HEK293 (cell line): ENCODE data around the gene MECR.

Source experiments
- CTCF ChIA-PET: fragments of 350-600 bp; formaldehyde crosslinking; extraction: SDS; loops from one replicate; lab custom pipeline; 2021; ENCODE audit warnings: antibody characterized with exemption; lab: Yijun Ruan, JAX
- POLR2A ChIA-PET: fragments of 300-600 bp; formaldehyde crosslinking; extraction: SDS; loops from one replicate; lab custom pipeline; 2020; ENCODE audit warnings: antibody characterized with exemption, inconsistent platforms; lab: Yijun Ruan, JAX
- H3K27ac ChIP-seq: fragments of 200-500 bp; sonication (Bioruptor generic); 2 replicates; pipeline ENCODE4 v1.5.1; 2014; ENCODE audit warnings: low read depth, low read length, control low read depth, inconsistent platforms; ENCODE audit errors: extremely low read depth
- H3K36me3 ChIP-seq, 2 experiments: fragments of 200-500 bp in 1 of 2; sonication (Bioruptor generic) in 1 of 2; 1 replicate in 1 of 2; 2 replicates in 1 of 2; pipeline ENCODE4 v1.5.1; 2014 to 2017; ENCODE audit warnings: inconsistent platforms in 2 of 2, low read length in 2 of 2; ENCODE audit not compliant: control insufficient read depth in 2 of 2, insufficient read depth in 1 of 2
- H3K4me1 ChIP-seq: fragments of 200-500 bp; sonication (Bioruptor generic); 2 replicates; pipeline ENCODE4 v1.5.1; 2014; ENCODE audit warnings: mild to moderate bottlenecking, low read length, inconsistent platforms; ENCODE audit not compliant: control insufficient read depth, insufficient read depth
- H3K4me3 ChIP-seq: 2 replicates; pipeline ENCODE4 v1.5.1; 2011; ENCODE audit warnings: low read depth, mild to moderate bottlenecking, control low read depth, low read length, moderate library complexity
- H3K9me3 ChIP-seq: fragments of 200-500 bp; sonication (Bioruptor generic); 2 replicates; pipeline ENCODE4 v1.5.1; 2014; ENCODE audit warnings: low read depth, low read length, inconsistent platforms; ENCODE audit not compliant: control insufficient read depth, insufficient read depth
- CTCF ChIP-seq: fragments of 450-650 bp; formaldehyde crosslinking; IDR thresholded peaks from 2 replicates; pipeline ENCODE4 v1.5.1; 2016; ENCODE audit warnings: missing biosample characterization, missing genetic modification characterization
- ELK4 ChIP-seq: IDR thresholded peaks from 2 replicates; pipeline ENCODE4 v1.6.1; 2011; ENCODE audit warnings: mild to moderate bottlenecking, low read depth, low read length, borderline replicate concordance
- GLI4 ChIP-seq: fragments of 450-650 bp; formaldehyde crosslinking; IDR thresholded peaks from 2 replicates; pipeline ENCODE4 v1.5.1; 2016; ENCODE audit warnings: missing biosample characterization, missing genetic modification characterization
- KLF16 ChIP-seq: fragments of 450-650 bp; formaldehyde crosslinking; IDR thresholded peaks from 2 replicates; pipeline ENCODE4 v1.5.1; 2017; ENCODE audit warnings: missing biosample characterization, missing genetic modification characterization
- MYNN ChIP-seq: fragments of 450-650 bp; formaldehyde crosslinking; IDR thresholded peaks from 2 replicates; pipeline ENCODE4 v1.5.1; 2016; ENCODE audit warnings: missing biosample characterization, missing genetic modification characterization, borderline replicate concordance
- PATZ1 ChIP-seq: fragments of 450-650 bp; formaldehyde crosslinking; IDR thresholded peaks from 2 replicates; pipeline ENCODE4 v1.5.1; 2016; ENCODE audit warnings: missing biosample characterization, missing genetic modification characterization
- SP3 ChIP-seq: fragments of 450-650 bp; formaldehyde crosslinking; IDR thresholded peaks from 2 replicates; pipeline ENCODE4 v1.5.1; 2016; ENCODE audit warnings: missing biosample characterization, missing genetic modification characterization
- ZBTB8A ChIP-seq: fragments of 450-650 bp; formaldehyde crosslinking; IDR thresholded peaks from 2 replicates; pipeline ENCODE4 v1.5.1; 2016; ENCODE audit warnings: missing biosample characterization, missing genetic modification characterization
- ZNF140 ChIP-seq: fragments of 450-650 bp; formaldehyde crosslinking; IDR thresholded peaks from 2 replicates; pipeline ENCODE4 v1.5.1; 2016; ENCODE audit warnings: missing biosample characterization, missing genetic modification characterization
- ZNF18 ChIP-seq: fragments of 450-650 bp; formaldehyde crosslinking; IDR thresholded peaks from 2 replicates; pipeline ENCODE4 v1.5.1; 2016; ENCODE audit warnings: missing biosample characterization, missing genetic modification characterization
- ZNF23 ChIP-seq: fragments of 450-650 bp; formaldehyde crosslinking; IDR thresholded peaks from 2 replicates; pipeline ENCODE4 v1.5.1; 2016; ENCODE audit warnings: missing biosample characterization, missing genetic modification characterization, borderline replicate concordance
- ZNF341 ChIP-seq: fragments of 450-650 bp; formaldehyde crosslinking; IDR thresholded peaks from 2 replicates; pipeline ENCODE4; 2016; ENCODE audit warnings: low read depth, missing biosample characterization, missing genetic modification characterization
- ZNF391 ChIP-seq: fragments of 450-650 bp; formaldehyde crosslinking; IDR thresholded peaks from 2 replicates; pipeline ENCODE4 v1.5.1; 2016; ENCODE audit warnings: low read depth, missing biosample characterization, missing genetic modification characterization, borderline replicate concordance
- ZNF433 ChIP-seq: fragments of 450-650 bp; formaldehyde crosslinking; IDR thresholded peaks from 2 replicates; pipeline ENCODE4 v1.5.1; 2016; ENCODE audit warnings: missing biosample characterization, missing genetic modification characterization, low read depth
- ZNF530 ChIP-seq: fragments of 450-650 bp; formaldehyde crosslinking; IDR thresholded peaks from 2 replicates; pipeline ENCODE4 v1.5.1; 2016; ENCODE audit warnings: low read depth, missing biosample characterization, missing genetic modification characterization
- ZNF548 ChIP-seq: fragments of 450-650 bp; formaldehyde crosslinking; IDR thresholded peaks from 2 replicates; pipeline ENCODE4 v1.5.1; 2016; ENCODE audit warnings: missing biosample characterization, missing genetic modification characterization
- ZNF776 ChIP-seq: fragments of 450-650 bp; formaldehyde crosslinking; IDR thresholded peaks from 2 replicates; pipeline ENCODE4 v1.5.0; 2017; ENCODE audit warnings: missing biosample characterization, missing genetic modification characterization, borderline replicate concordance
- ZSCAN5A ChIP-seq: fragments of 450-650 bp; formaldehyde crosslinking; IDR thresholded peaks from 2 replicates; pipeline ENCODE4 v1.5.1; 2016; ENCODE audit warnings: missing biosample characterization, missing genetic modification characterization

MECR gene

GRCh38 chr1:29227511-29227910 is 3.2 kb downstream of the MECR start (continued):
- no peak for TF ChIP-seq CTCF (tag by site-specific recombination)
- TF ChIP-seq ZNF548: no peak
- no peak for TF ChIP-seq ZNF391 (tag by site-specific recombination)
- no peak for TF ChIP-seq ZBTB8A (tag by site-specific recombination)

- H3K4me1 ChIP-seq: no peaks in the 10 kb centered on the region
- no peak overlapping the region for H3K27ac ChIP-seq
- TF ChIP-seq SP3 (tag by site-specific recombination) (no peak), ZNF23 (tag by site-specific recombination) (no peak), ZSCAN5A (tag by site-specific recombination) (no peak), KLF16 (tag by site-specific recombination) (no peak), ZNF18 (tag by site-specific recombination) (no peak), PATZ1 (no peak), ZNF776 (tag by site-specific recombination) (no peak), ZNF140 (tag by site-specific recombination) (no peak), ZNF548 (no peak), MYNN (tag by site-specific recombination) (no peak), ELK4 (no peak), GLI4 (no peak), ZNF530 (tag by site-specific recombination) (no peak), ZNF433 (tag by site-specific recombination) (no peak), ZNF341 (tag by site-specific recombination) (no peak)
- no peaks in the 10 kb centered on the region for H3K9me3 ChIP-seq
- POLR2A ChIA-PET: no interaction called here
- no peak overlapping the region for H3K4me3 ChIP-seq
- H3K36me3 ChIP-seq: peaks cover 0 to 34% of the 10 kb centered on the region in 2 experiments; a peak in 1 of 3 replicates
- CTCF ChIA-PET: interaction anchor here (1.1 kb wide), 1 partner anchor 23 kb away, joined by 5 read pairs; no protein-coding TSS in a partner anchor
These were observed 5.4 kb downstream of the MECR start for GRCh38 chr1:29225361-29225760.
